Left ventricle myocardium inferior (tissue), 1 donor: ENCODE data around the gene OR2T35. TPM values are rescaled to one million over a fixed set of nuclear protein-coding genes. Genes with fewer than 3 reads are reported as not detected.
"Not testable (repeated sequence)": the region's sequence is repeated elsewhere in the genome, so short reads cannot be mapped to it uniquely, and the experiment has no call there.

Experiments used
- DNase-seq: peaks from one replicate; pipeline ENCODE4 v3.0.0-alpha.2; 2020
- H3K27ac ChIP-seq: fragments of 200-600 bp; replicated peaks from 2 replicates; pipeline ENCODE4 v1.8.0; 2021
- H3K27me3 ChIP-seq: fragments of 200-600 bp; 2 replicates; pipeline ENCODE4 v1.8.0; 2021; ENCODE audit warnings: low read depth
- H3K36me3 ChIP-seq: fragments of 200-600 bp; 2 replicates; pipeline ENCODE4 v1.8.0; 2021
- H3K4me1 ChIP-seq: fragments of 200-600 bp; 2 replicates; pipeline ENCODE4 v1.8.0; 2021
- H3K4me3 ChIP-seq: fragments of 200-600 bp; 2 replicates; pipeline ENCODE4 v1.8.0; 2021; ENCODE audit warnings: mild to moderate bottlenecking, moderate library complexity
- H3K9me3 ChIP-seq: fragments of 200-600 bp; replicated peaks from 2 replicates; pipeline ENCODE4 v1.8.0; 2021
- intact Hi-C: fragments of 100-400 bp; cut with micrococcal nuclease; formaldehyde crosslinking; loops from one replicate; pipeline ENCODE4 v1.11.0; 2022
- total RNA-seq: library from RNA; stranded (reverse); fragmentation: NEBNext Ultra II Directional; extraction: Animal tissue kit (Norgen Biotek cat#: 25700); gene quantifications from one replicate; pipeline ENCODE4 v1.2.1, GENCODE V29; 2021
- TF ChIP-seq, protein P1 (sequence below): fragments of 200-600 bp; IDR thresholded peaks from 2 replicates; pipeline ENCODE4 v1.8.0; 2021; ENCODE audit warnings: antibody characterized with exemption, mild to moderate bottlenecking, borderline replicate concordance
- donor health status: DM: no; HTN: yes; CAD: no; lungs with severe emphysema.

Gene OR2T35
- total RNA-seq, 1 donor from 2014 or later, result not detected

GRCh38 chr1:248655354-248655753 is 10.3 kb upstream of the OR2T35 start, which contains the start of gene OR2T27:
OR2T27 (minus strand) TSS chr1:248655528; CDS start chr1:248650884, 4,644 bp downstream.
- H3K4me3 ChIP-seq, H3K27ac ChIP-seq, H3K27me3 ChIP-seq, H3K9me3 ChIP-seq, H3K36me3 ChIP-seq, H3K4me1 ChIP-seq, DNase-seq, intact Hi-C loops: not testable (repeated sequence)

DNA sequence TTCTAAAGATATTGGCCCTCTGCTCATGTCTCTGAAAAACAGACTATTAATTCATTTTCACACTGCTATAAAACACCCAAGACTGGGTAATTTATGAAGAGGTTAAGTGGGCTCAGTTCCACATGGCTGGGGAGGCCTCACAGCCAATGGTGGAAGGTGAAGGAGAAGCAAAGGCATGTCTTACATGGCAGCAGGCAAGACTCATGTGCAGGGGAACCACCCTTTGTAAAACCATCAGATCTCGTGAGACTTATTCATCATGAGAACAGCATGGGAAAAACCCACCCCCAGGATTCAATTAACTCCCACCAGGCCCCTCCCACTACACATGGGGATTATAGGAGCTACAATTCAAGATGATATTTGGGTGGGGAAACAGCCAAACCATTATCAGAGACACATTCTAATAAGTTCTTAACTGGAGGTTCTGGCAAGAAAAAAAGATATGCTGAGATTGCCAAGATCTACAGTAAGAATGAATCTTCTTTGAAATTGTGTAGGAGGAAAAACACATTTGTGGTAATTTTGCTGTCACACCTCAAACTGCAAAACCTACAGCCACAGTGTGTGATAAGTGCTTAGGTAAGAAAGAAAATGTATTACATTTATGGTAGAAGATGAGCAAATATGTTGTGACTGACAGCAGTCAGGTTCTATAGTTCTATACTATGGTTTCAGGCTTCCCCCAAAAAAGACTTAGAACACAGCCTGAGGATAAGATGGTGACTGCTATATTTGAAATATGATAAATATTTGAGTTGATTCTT is 3.9 kb upstream of the OR2T35 start:
- H3K36me3 ChIP-seq, H3K4me1 ChIP-seq, intact Hi-C loops, H3K4me3 ChIP-seq, H3K27ac ChIP-seq, H3K9me3 ChIP-seq, H3K27me3 ChIP-seq, DNase-seq: not testable (repeated sequence)

- H3K4me1 ChIP-seq, H3K27ac ChIP-seq, H3K36me3 ChIP-seq, H3K9me3 ChIP-seq, DNase-seq, H3K4me3 ChIP-seq, intact Hi-C loops, H3K27me3 ChIP-seq: not testable (repeated sequence)
These were observed 2.0 kb downstream of the OR2T35 start for GRCh38 chr1:248642971-248643651.

GRCh38 chr1:248641583-248641982 is 3.5 kb downstream of the OR2T35 start:
- H3K36me3 ChIP-seq, H3K4me1 ChIP-seq, intact Hi-C loops: not testable (repeated sequence)

DNA sequence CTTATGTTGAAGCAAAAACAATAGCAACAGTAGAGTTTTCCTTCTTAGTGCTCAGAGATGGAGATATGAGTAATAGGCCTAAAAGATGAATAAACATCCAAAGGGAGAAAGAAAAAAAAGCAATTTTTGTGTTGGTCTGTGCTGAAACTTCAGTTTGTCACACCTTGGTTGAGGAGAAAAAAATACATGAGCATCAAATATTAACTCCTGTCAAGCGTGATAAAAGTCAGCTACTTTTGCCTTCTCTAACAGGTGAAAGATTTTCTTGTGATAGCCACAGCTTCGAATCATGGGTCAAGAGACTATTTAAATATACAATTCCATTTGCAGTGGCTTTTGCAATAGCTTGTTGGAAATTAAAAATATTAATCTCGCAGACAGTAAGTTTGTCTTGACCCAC is 4.2 kb downstream of the OR2T35 start:
- DNase-seq, H3K4me1 ChIP-seq, intact Hi-C loops, H3K4me3 ChIP-seq, H3K36me3 ChIP-seq, H3K9me3 ChIP-seq, H3K27me3 ChIP-seq, H3K27ac ChIP-seq: not testable (repeated sequence)

More at GRCh38 chr1:248641583-248641982, 3.5 kb downstream of the OR2T35 start:
- DNase-seq, H3K27me3 ChIP-seq, H3K9me3 ChIP-seq, H3K27ac ChIP-seq, H3K4me3 ChIP-seq: not testable (repeated sequence)

- H3K4me3 ChIP-seq, H3K36me3 ChIP-seq, H3K9me3 ChIP-seq, intact Hi-C loops, H3K27ac ChIP-seq, DNase-seq, H3K4me1 ChIP-seq, H3K27me3 ChIP-seq: not testable (repeated sequence)
These were observed 5.4 kb downstream of the OR2T35 start for GRCh38 chr1:248639652-248640051.

GRCh38 chr1:248636612-248637011 is 8.5 kb downstream of the OR2T35 start:
- H3K36me3 ChIP-seq, H3K9me3 ChIP-seq: not testable (repeated sequence)

DNA sequence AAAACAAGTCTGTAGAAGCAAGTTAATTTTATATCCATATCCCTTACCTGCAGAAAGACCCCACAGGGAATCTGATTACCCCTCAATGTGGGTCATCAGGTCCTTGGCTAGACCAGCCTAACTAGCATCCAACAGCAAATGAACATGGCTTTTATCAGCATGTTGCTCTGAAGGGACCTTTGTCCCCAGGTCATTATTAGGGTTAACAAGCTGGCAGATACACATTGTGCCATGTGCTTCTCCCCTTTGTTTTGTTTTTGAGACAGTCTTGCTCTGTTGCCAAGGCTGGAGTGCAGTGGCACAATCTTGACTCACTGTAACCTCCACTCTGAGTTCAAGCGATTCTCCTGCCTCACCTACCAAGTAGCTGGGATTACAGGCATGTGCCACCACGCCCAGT is 10.1 kb downstream of the OR2T35 start, which contains the start of gene OR2T11:
Gene OR2T11 (minus strand): TSS at position 101 of the 400 bp plus-strand sequence. CDS start 7,963 bp downstream, outside the sequence.
- H3K4me3 ChIP-seq, DNase-seq, intact Hi-C loops, H3K27me3 ChIP-seq, H3K4me1 ChIP-seq, H3K9me3 ChIP-seq, H3K36me3 ChIP-seq, H3K27ac ChIP-seq: not testable (repeated sequence)

More at GRCh38 chr1:248636612-248637011, 8.5 kb downstream of the OR2T35 start:
- intact Hi-C loops, H3K4me3 ChIP-seq, H3K4me1 ChIP-seq, H3K27me3 ChIP-seq, H3K27ac ChIP-seq, DNase-seq: not testable (repeated sequence)

DNA sequence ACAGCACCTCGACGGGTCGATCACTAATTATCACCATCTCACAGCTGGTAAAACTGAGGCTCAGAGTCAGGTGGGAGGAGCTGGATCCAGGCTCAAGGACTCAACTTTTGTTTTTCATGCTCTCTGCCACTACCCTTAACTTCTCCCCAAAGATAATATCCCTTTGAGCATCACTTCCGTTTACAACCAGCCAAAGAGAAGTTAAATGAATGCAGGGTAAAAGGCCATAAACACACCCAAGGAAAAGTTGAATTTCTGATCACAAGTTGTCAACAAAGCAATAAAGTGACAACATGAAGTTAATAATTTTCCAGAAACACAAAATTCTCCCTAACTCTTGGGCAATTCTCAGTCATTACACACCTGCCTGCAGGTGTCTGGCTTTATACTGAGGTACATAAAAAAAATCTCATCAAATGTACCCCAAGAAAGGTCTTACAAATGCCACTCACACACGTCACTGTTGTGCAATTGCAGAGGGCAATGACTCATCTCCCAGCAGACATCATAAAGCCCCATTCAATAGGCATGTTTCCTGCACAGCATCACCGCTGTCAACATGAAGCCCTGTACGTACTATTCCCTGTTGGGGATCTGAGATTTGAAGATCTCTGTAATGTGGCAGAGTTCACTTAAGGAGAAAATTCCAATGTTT is 13.6 kb downstream of the OR2T35 start:
- Histone ChIP-seq H3K36me3 (no peaks in the 10 kb centered on the region), H3K4me1 (no peaks in the 10 kb centered on the region), H3K27ac (no peak overlapping the region), H3K27me3 (peaks cover 9% of the 10 kb centered on the region), H3K9me3 (no peaks in the 10 kb centered on the region), H3K4me3 (no peak overlapping the region)
- TF ChIP-seq, protein P1, sequence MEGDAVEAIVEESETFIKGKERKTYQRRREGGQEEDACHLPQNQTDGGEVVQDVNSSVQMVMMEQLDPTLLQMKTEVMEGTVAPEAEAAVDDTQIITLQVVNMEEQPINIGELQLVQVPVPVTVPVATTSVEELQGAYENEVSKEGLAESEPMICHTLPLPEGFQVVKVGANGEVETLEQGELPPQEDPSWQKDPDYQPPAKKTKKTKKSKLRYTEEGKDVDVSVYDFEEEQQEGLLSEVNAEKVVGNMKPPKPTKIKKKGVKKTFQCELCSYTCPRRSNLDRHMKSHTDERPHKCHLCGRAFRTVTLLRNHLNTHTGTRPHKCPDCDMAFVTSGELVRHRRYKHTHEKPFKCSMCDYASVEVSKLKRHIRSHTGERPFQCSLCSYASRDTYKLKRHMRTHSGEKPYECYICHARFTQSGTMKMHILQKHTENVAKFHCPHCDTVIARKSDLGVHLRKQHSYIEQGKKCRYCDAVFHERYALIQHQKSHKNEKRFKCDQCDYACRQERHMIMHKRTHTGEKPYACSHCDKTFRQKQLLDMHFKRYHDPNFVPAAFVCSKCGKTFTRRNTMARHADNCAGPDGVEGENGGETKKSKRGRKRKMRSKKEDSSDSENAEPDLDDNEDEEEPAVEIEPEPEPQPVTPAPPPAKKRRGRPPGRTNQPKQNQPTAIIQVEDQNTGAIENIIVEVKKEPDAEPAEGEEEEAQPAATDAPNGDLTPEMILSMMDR, result no peak
- intact Hi-C loops, result no loop called here
- DNase-seq, result no peak
